ENCODE results near the gene CXCL13.

- TF ChIP-seq, protein P1, sequence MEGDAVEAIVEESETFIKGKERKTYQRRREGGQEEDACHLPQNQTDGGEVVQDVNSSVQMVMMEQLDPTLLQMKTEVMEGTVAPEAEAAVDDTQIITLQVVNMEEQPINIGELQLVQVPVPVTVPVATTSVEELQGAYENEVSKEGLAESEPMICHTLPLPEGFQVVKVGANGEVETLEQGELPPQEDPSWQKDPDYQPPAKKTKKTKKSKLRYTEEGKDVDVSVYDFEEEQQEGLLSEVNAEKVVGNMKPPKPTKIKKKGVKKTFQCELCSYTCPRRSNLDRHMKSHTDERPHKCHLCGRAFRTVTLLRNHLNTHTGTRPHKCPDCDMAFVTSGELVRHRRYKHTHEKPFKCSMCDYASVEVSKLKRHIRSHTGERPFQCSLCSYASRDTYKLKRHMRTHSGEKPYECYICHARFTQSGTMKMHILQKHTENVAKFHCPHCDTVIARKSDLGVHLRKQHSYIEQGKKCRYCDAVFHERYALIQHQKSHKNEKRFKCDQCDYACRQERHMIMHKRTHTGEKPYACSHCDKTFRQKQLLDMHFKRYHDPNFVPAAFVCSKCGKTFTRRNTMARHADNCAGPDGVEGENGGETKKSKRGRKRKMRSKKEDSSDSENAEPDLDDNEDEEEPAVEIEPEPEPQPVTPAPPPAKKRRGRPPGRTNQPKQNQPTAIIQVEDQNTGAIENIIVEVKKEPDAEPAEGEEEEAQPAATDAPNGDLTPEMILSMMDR (IDR thresholded peaks at IDR 0.05) = no peak
- no peak for TF ChIP-seq POLR2A (IDR thresholded peaks at IDR 0.05)
Measured at GRCh38 chr4:77635876-77636275, 30.3 kb downstream of the CXCL13 start.

Data from body of pancreas (tissue), 4 donors.